Right cardiac atrium (tissue), 5 donors: ENCODE measurements around the gene HTD2. TPM values are rescaled to one million over a fixed set of nuclear protein-coding genes. Genes with fewer than 3 reads are reported as not detected.
"Not testable (repeated sequence)": the region's sequence is repeated elsewhere in the genome, so short reads cannot be mapped to it uniquely, and the experiment has no call there.

Source experiments
- ATAC-seq, 2 donors: fragments of 200-7000 bp; cut with Tn5 transposase; one replicate each; pipeline versions ENCODE4 v1.8.0 to v1.9.1; 2020; ENCODE audit warnings: moderate library complexity in 2 of 2, mild to moderate bottlenecking in 1 of 2
- DNase-seq, 3 donors: peaks; one replicate each; pipeline ENCODE4 v3.0.0-alpha.2; 2020
- H3K27ac ChIP-seq: one replicate; pipeline ENCODE4 v1.5.1; 2013; ENCODE audit warnings: mild to moderate bottlenecking, low read length, control low read depth, moderate library complexity
- H3K27me3 ChIP-seq: one replicate; pipeline ENCODE4 v1.6.1; 2013; ENCODE audit not compliant: control insufficient read depth, insufficient read depth
- H3K4me1 ChIP-seq: one replicate; pipeline ENCODE4 v1.6.1; 2013; ENCODE audit warnings: low read length; ENCODE audit not compliant: control insufficient read depth, insufficient read depth
- H3K4me3 ChIP-seq: one replicate; pipeline ENCODE4 v1.5.1; 2013; ENCODE audit warnings: low read length, control low read depth
- H3K9me3 ChIP-seq: one replicate; pipeline ENCODE4 v1.6.1; 2013; ENCODE audit warnings: low read length; ENCODE audit not compliant: control insufficient read depth
- WGBS: extraction: QIAGEN DNeasy Blood & Tissue Kit; methylation state at CpG from one replicate; pipeline ENCODE4 v1.1.7; 2013; 5-methylcytosine and 5-hydroxymethylcytosine counted together
- intact Hi-C, 4 donors: fragments of 100-400 bp; cut with DNase I; formaldehyde crosslinking; loops; one replicate each; pipeline versions ENCODE4 v1.11.0 to v1.14.0; 2022 to 2023
- long read RNA-seq, 4 donors: library from polyadenylated mRNA; unstranded; transcript quantifications; one replicate each; pipeline ENCODE4 v2.0.0, GENCODE V29; 2020 to 2021
- polyA plus RNA-seq: library from polyadenylated mRNA; stranded (reverse); fragments of 200-250 nt; gene quantifications from one replicate; pipeline ENCODE4 v1.2.3, GENCODE V29; 2013
- total RNA-seq, 4 donors: library from RNA; stranded (reverse); fragmentation: NEBNext Ultra II Directional; extraction: Animal tissue kit (Norgen Biotek cat#: 25700); gene quantifications; one replicate each; pipeline ENCODE4 v1.2.1, GENCODE V29; 2021
- donor health status: healthy with polysubstance abuse.
- donor health status: DM: no; HTN: yes; CAD: no.
- donor health status: DM: no; HTN: no; CAD: no.
- donor health status: DM: no; HTN: yes; CAD: no; lungs with severe emphysema.
- donor health status: DM: yes; HTN: yes; CAD: no.

The HTD2 gene
- total RNA-seq (10 to 100 TPM; 10.1 to 16.9 (median 12.2) TPM), polyA plus RNA-seq (15.5 TPM)
- long read RNA-seq, donor 1, transcript HTD2-206 (5 exons, 1,378 nt): minor isoform, 8 of 33 reads
- long read RNA-seq, donor 1, transcript HTD2-201 (5 exons, 1,508 nt): major isoform, 24 of 33 reads
- long read RNA-seq, donor 1, partial matches to known transcripts: 0 of 33 reads
- long read RNA-seq, donor 1, other reads (novel, unspliced or antisense): 1 of 33 reads
- long read RNA-seq, donor 2, transcript HTD2-201 (5 exons, 1,508 nt): major isoform, 10 of 14 reads
- long read RNA-seq, donor 2, partial matches to known transcripts: 0 of 14 reads
- long read RNA-seq, donor 2, other reads (novel, unspliced or antisense): 0 of 14 reads
- long read RNA-seq, donor 3, transcript HTD2-206 (5 exons, 1,378 nt): minor isoform, 14 of 66 reads
- long read RNA-seq, donor 3, transcript HTD2-201 (5 exons, 1,508 nt): major isoform, 49 of 66 reads
- long read RNA-seq, donor 3, partial matches to known transcripts: 2 of 66 reads
- long read RNA-seq, donor 3, other reads (novel, unspliced or antisense): 0 of 66 reads
- long read RNA-seq, donor 4, transcript HTD2-201 (5 exons, 1,508 nt): major isoform, 14 of 14 reads
- long read RNA-seq, donor 4, partial matches to known transcripts: 0 of 14 reads
- long read RNA-seq, donor 4, other reads (novel, unspliced or antisense): 0 of 14 reads

- H3K4me1 ChIP-seq: peaks cover 5% of the 10 kb centered on the region
- no peaks in the 10 kb centered on the region for H3K27me3 ChIP-seq
- intact Hi-C loops: no loop called here
- H3K9me3 ChIP-seq: no peaks in the 10 kb centered on the region
- ATAC-seq (peak; percentile 95 to 96), DNase-seq (peak; percentile 99 to 100 (median 100))
- H3K27ac ChIP-seq: peak within 1 kb of the TSS; percentile 100
- 4% methylated on average over 71 of the region's 71 CpGs for WGBS
- H3K4me3 ChIP-seq: peak within 1 kb of the TSS; percentile 88
Measured at GRCh38 chr3:58305882-58306711, at the start of gene HTD2, which contains the start of gene RPP14. Gene HTD2, plus strand, starts transcription at chr3:58306520. Its CDS starts 11,094 bp downstream, at chr3:58317614. Gene RPP14, plus strand, starts transcription at chr3:58306245. Its CDS starts 4,085 bp downstream, at chr3:58310330.

- 90% methylated on average over 10 of the region's 10 CpGs for WGBS
- Histone ChIP-seq H3K27me3 (no peaks in the 10 kb centered on the region), H3K9me3 (no peaks in the 10 kb centered on the region), H3K27ac (no peak overlapping the region), H3K4me1 (no peaks in the 10 kb centered on the region), H3K4me3 (no peak overlapping the region)
- intact Hi-C loops: no loop called here
- ATAC-seq: no peak
- no peak for DNase-seq
Measured at GRCh38 chr3:58258392-58259055, 47.8 kb upstream of the HTD2 start.

DNA sequence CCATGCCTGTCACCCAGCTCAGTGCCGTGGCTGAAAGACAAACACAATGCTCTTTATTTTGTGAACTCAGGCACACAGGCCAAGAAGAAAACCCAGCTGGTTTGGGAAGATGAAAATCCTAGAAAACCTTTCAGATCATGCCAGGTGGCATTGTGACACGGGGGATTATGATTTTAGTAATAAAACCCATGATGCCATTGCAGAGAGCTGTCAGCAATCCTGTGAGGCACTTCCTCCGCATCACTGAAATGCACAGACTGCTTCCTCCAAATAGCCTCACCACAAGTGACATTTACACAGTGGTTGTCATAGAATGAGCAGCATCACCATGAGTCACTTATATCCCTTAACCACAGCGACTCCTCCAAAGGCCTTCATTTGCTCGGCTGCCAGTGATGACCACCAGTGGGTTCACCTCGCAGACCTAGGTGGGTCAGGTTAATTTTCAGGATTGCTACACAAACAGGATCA, 46.0 kb upstream of the HTD2 start:
- H3K9me3 ChIP-seq: no peaks in the 10 kb centered on the region
- no peak for ATAC-seq
- no peaks in the 10 kb centered on the region for H3K27me3 ChIP-seq
- no peaks in the 10 kb centered on the region for H3K4me1 ChIP-seq
- DNase-seq: no peak
- no peak overlapping the region for H3K4me3 ChIP-seq
- no peak overlapping the region for H3K27ac ChIP-seq
- intact Hi-C loops: no loop called here
- 93% methylated on average over 6 of the region's 6 CpGs for WGBS

- WGBS: 84% methylated on average over 6 of the region's 6 CpGs
Measured at GRCh38 chr3:58260733-58261132, 45.6 kb upstream of the HTD2 start.

GRCh38 chr3:58261954-58262666, 44.2 kb upstream of the HTD2 start:
- intact Hi-C loops: no loop called here
- ATAC-seq (no peak), DNase-seq (no peak)
- 94% methylated on average over 3 of the region's 3 CpGs for WGBS
- Histone ChIP-seq H3K27me3 (no peaks in the 10 kb centered on the region), H3K9me3 (no peaks in the 10 kb centered on the region), H3K4me1 (no peaks in the 10 kb centered on the region), H3K4me3 (no peak overlapping the region), H3K27ac (no peak overlapping the region)

More at GRCh38 chr3:58260733-58261132, 45.6 kb upstream of the HTD2 start:
- DNase-seq: peak in 1 of 3 donors; percentile 56
- Histone ChIP-seq H3K9me3 (no peaks in the 10 kb centered on the region), H3K4me1 (no peaks in the 10 kb centered on the region), H3K27ac (no peak overlapping the region), H3K27me3 (no peaks in the 10 kb centered on the region), H3K4me3 (no peak overlapping the region)
- intact Hi-C loops: no loop called here
- ATAC-seq: no peak

GRCh38 chr3:58266577-58266976, 39.7 kb upstream of the HTD2 start:
- DNase-seq (no peak), ATAC-seq (no peak)
- WGBS: 71% methylated on average over 1 of the region's 1 CpG
- Histone ChIP-seq H3K9me3 (no peaks in the 10 kb centered on the region), H3K27me3 (no peaks in the 10 kb centered on the region), H3K4me3 (no peak overlapping the region), H3K4me1 (no peaks in the 10 kb centered on the region), H3K27ac (no peak overlapping the region)
- intact Hi-C loops: no loop called here

DNA sequence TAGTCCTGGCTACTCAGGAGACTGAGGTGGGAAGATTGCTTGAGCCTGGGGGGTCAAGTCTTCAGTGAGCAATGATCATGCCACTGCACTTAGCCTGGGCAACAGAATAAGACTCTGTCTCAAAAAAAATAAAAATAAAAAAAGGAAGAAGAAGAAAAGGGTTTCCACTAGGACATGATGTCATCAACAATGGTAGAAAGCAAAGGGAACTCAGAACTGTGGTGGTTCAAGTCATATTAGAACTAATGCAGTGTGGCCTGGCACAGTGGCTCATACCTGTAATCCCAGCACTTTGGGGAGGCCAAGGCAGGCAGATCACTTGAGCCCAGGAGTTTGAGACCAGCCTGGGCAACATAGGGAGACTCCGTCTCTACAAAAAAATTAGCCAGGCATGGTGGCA, 38.8 kb upstream of the HTD2 start:
- DNase-seq, H3K4me1 ChIP-seq, H3K27me3 ChIP-seq, ATAC-seq, H3K4me3 ChIP-seq, H3K9me3 ChIP-seq, H3K27ac ChIP-seq, intact Hi-C loops: not testable (repeated sequence)
- 100% methylated on average over 1 of the region's 1 CpG for WGBS

- Histone ChIP-seq H3K27ac (no peak overlapping the region), H3K27me3 (no peaks in the 10 kb centered on the region), H3K4me1 (peaks cover 2% of the 10 kb centered on the region), H3K9me3 (no peaks in the 10 kb centered on the region), H3K4me3 (no peak overlapping the region)
- intact Hi-C loops: no loop called here
- 95% methylated on average over 2 of the region's 2 CpGs for WGBS
- no peak for DNase-seq
- ATAC-seq: no peak
Measured at GRCh38 chr3:58269356-58269755, 37.0 kb upstream of the HTD2 start.

- no peaks in the 10 kb centered on the region for H3K9me3 ChIP-seq
- H3K27ac ChIP-seq: no peak overlapping the region
- no peak overlapping the region for H3K4me3 ChIP-seq
- DNase-seq (no peak), ATAC-seq (no peak)
- WGBS: 98% methylated on average over 2 of the region's 2 CpGs
- peaks cover 2% of the 10 kb centered on the region for H3K4me1 ChIP-seq
- H3K27me3 ChIP-seq: no peaks in the 10 kb centered on the region
- intact Hi-C loops: no loop called here
Measured at GRCh38 chr3:58270485-58270884, 35.8 kb upstream of the HTD2 start.
